T-cell (primary cell): ENCODE data around the gene CNGA2. TPM values are rescaled to one million over a fixed set of nuclear protein-coding genes. Genes with fewer than 3 reads are reported as not detected.
"Not testable (repeated sequence)": the region's sequence is repeated elsewhere in the genome, so short reads cannot be mapped to it uniquely, and the experiment has no call there.

Source experiments
- ATAC-seq, 4 experiments: fragments of 200-7000 bp in 3 of 4; fragments of 150-1000 bp in 1 of 4; cut with Tn5 transposase; replicated peaks in 1 of 4; 1 replicate in 3 of 4; 2 replicates in 1 of 4; pipeline ENCODE4 v1.10.0; 2021; ENCODE audit warnings: moderate library complexity in 3 of 4, mild to moderate bottlenecking in 2 of 4, moderate number of reproducible peaks in 1 of 4
- CTCF ChIA-PET, 2 donors: fragments of 300-600 bp; sonication (Branson Sonifier 250); formaldehyde crosslinking; loops; one replicate each; lab custom pipeline; 2022; ENCODE audit warnings: antibody characterized with exemption in 2 of 2; lab: Charles Lee
- POLR2A ChIA-PET, 2 donors: fragments of 300-600 bp; sonication (Branson Sonifier 250); formaldehyde crosslinking; loops; one replicate each; lab custom pipeline; 2022; ENCODE audit warnings: antibody characterized with exemption in 2 of 2; lab: Charles Lee
- DNase-seq, 35 experiments: peaks; one replicate each; pipeline versions ENCODE4 v3.0.0 to v3.0.0-alpha.2; 2013 to 2023
- H3K27ac ChIP-seq: one replicate; pipeline ENCODE4 v1.5.1; 2013; ENCODE audit warnings: low read length
- H3K27me3 ChIP-seq, 2 experiments: replicated peaks in 1 of 2; 1 replicate in 1 of 2; 2 replicates in 1 of 2; pipeline versions ENCODE4 v1.6.1 to v1.7.0; 2013; ENCODE audit warnings: low read length in 1 of 2, mixed read lengths in 1 of 2; ENCODE audit not compliant: control insufficient read depth in 2 of 2, insufficient read depth in 2 of 2; ENCODE audit errors: extremely low read depth in 1 of 2
- H3K36me3 ChIP-seq, 2 donors: 1 replicate in 1 of 2; 2 replicates in 1 of 2; pipeline versions ENCODE4 v1.6.1 to v1.7.0; 2013; ENCODE audit warnings: low read length in 1 of 2; ENCODE audit not compliant: control insufficient read depth in 2 of 2, insufficient read depth in 1 of 2; ENCODE audit errors: extremely low read depth in 1 of 2
- H3K4me1 ChIP-seq, 2 experiments: 1 replicate in 1 of 2; 2 replicates in 1 of 2; pipeline versions ENCODE4 v1.6.1 to v1.7.0; 2013; ENCODE audit warnings: low read length in 2 of 2, mixed read lengths in 1 of 2; ENCODE audit not compliant: insufficient read depth in 2 of 2, control insufficient read depth in 1 of 2; ENCODE audit errors: extremely low read depth in 1 of 2
- H3K4me3 ChIP-seq, 2 donors: 1 replicate in 1 of 2; 2 replicates in 1 of 2; pipeline versions ENCODE4 v1.5.1 to v1.7.0; 2013; ENCODE audit warnings: mild to moderate bottlenecking in 2 of 2, low read length in 1 of 2, moderate library complexity in 1 of 2; ENCODE audit not compliant: control insufficient read depth in 1 of 2; ENCODE audit errors: extremely low read depth in 1 of 2
- H3K9me3 ChIP-seq: 2 replicates; pipeline ENCODE4 v1.7.0; 2013
- H3K27ac Mint-ChIP-seq, 2 donors: one replicate each; pipeline ENCODE4 v1.8.0; 2020 to 2021; ENCODE audit warnings: mild to moderate bottlenecking in 2 of 2, mixed read lengths in 2 of 2
- H3K27me3 Mint-ChIP-seq, 2 donors: one replicate each; pipeline ENCODE4 v1.8.0; 2021 to 2022; ENCODE audit warnings: mixed read lengths in 2 of 2
- H3K36me3 Mint-ChIP-seq: one replicate; pipeline ENCODE4 v1.8.0; 2021; ENCODE audit warnings: mixed read lengths
- H3K4me1 Mint-ChIP-seq, 3 donors: one replicate each; pipeline ENCODE4 v1.8.0; 2020 to 2022; ENCODE audit warnings: mixed read lengths in 3 of 3, mild to moderate bottlenecking in 1 of 3
- H3K4me3 Mint-ChIP-seq, 3 donors: one replicate each; pipeline ENCODE4 v1.8.0; 2020 to 2022; ENCODE audit warnings: mild to moderate bottlenecking in 3 of 3, mixed read lengths in 3 of 3, moderate library complexity in 3 of 3
- H3K9me3 Mint-ChIP-seq, 3 donors: one replicate each; pipeline ENCODE4 v1.8.0; 2020 to 2022; ENCODE audit warnings: mixed read lengths in 3 of 3
- WGBS: methylation state at CpG from one replicate; pipeline ENCODE4 v1.1.5; 2013; ENCODE audit warnings: missing lambda C conversion rate; ENCODE audit not compliant: insufficient coverage; 5-methylcytosine and 5-hydroxymethylcytosine counted together
- total RNA-seq, 35 experiments: library from RNA in 6 of 35; stranded (reverse) in 6 of 35; fragments of 120-200 nt in 1 of 35; gene quantifications; one replicate each; pipeline versions ENCODE4 v1.2.1 to v1.2.4 and lab custom pipeline; 2013 to 2026

CNGA2 gene
- total RNA-seq, 5 donors from 2014 or later (not counting 1 experiment from before 2014, with no cell fraction given) = not detected

DNA sequence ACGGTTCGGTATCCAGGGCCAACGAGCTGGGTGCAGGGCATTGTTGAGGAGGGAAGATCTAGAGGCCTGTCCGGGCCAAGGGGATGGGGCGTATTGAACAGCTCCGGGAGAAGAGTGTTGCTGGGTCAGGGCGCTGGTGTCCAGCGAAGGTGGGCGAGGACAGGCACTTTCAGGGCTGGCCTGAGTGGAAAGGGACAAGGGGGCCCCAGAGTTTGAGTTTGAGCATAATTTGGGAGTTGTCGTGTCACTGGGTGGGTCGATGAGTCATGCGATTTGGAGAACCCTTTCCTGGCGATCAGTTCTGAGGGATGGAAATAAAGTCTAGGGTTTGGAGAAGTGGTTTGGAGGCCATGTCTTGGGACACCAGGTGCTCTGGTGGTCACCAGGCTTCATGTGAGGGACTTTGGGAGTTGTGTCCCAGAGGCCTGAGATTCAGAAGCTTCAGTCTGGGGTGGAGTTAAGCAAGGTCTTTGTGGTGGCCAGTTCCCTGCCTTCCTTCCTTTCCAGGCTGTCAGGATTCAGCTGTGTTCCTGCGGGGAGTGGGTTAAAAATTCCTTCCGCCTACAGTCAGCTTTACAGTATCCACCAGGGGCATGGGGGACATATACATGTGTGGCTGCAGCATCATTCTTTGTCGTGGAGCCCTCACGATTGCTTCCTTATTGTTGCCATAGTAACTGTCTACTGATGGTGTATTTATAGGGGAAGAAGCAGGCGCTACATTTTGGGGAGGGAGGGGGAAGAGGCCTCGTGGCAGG is 38.8 kb upstream of the CNGA2 start:
- POLR2A ChIA-PET = no interaction called here

DNA sequence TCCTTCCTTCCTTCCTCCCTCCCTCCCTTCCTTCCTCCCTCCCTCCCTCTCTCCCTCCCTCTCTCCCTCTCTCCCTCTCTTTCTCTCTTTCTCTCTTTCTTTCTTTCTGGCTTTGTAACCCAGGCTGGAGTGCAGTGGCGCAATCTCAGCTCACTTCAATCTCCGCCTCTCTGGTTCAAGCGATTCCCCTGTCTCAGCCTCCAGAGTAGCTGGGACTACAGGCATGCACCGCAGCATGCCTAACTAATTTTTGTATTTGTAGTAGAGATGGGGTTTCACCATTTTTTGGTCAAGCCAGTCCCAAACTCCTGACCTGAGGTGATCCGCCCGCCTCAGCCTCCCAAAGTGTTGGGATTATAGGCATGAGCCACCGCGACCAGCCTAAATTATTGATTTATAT is 37.5 kb upstream of the CNGA2 start:
- DNase-seq, H3K9me3 Mint-ChIP-seq, CTCF ChIA-PET, H3K4me1 ChIP-seq, H3K36me3 Mint-ChIP-seq, H3K27ac ChIP-seq, H3K27ac Mint-ChIP-seq, H3K4me3 ChIP-seq, H3K4me3 Mint-ChIP-seq, POLR2A ChIA-PET, H3K27me3 ChIP-seq, H3K36me3 ChIP-seq, ATAC-seq, H3K4me1 Mint-ChIP-seq, H3K9me3 ChIP-seq: not testable (repeated sequence)
- no CpG with 5 or more reads among the region's 8 CpGs for WGBS
- H3K27me3 Mint-ChIP-seq = peaks cover 19 to 31% of the 10 kb centered on the region in 2 donors

More for the DNA sequence above, 38.8 kb upstream of the CNGA2 start:
- H3K4me3 ChIP-seq = no peak overlapping the region
- WGBS = 21% methylated on average over 9 of the region's 19 CpGs
- no peak for ATAC-seq
- peaks cover 0 to 7% of the 10 kb centered on the region in 2 experiments for H3K27me3 ChIP-seq
- Mint-ChIP-seq H3K9me3 (no peaks in the 10 kb centered on the region), H3K27ac (no peak overlapping the region), H3K36me3 (no peaks in the 10 kb centered on the region), H3K4me1 (no peaks in the 10 kb centered on the region), H3K4me3 (no peak overlapping the region), H3K27me3 (peaks cover 16 to 31% of the 10 kb centered on the region in 2 donors)
- CTCF ChIA-PET = no interaction called here
- no peak for DNase-seq
- no peak overlapping the region for H3K27ac ChIP-seq
- no peaks in the 10 kb centered on the region for H3K36me3 ChIP-seq
- H3K9me3 ChIP-seq = no peaks in the 10 kb centered on the region
- H3K4me1 ChIP-seq = no peaks in the 10 kb centered on the region

DNA sequence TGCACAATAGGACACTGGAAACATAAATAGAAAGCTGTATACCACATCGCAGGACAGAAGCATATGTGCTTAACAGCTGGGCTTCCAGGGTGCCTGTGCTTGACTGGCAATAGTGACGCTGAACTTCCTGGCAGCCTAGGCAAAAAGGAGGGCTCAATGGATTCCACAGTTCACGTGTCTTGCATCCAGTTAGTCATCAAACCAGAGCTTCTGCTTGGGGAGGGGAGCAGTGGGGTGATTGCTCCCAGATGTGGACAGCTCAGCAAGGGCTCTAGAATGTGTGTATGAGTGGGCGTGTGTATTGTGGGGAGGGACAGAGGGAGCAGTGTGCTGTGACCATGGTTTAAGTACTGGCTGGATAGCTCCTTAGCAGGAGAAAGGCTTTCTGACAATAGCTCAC is 37.0 kb upstream of the CNGA2 start:
- ChIA-PET POLR2A (no interaction called here), CTCF (interaction anchor here in 1 of 2 donors (0.6 kb wide), 1 partner anchor 1016 kb away, joined by 4 read pairs; no protein-coding TSS in a partner anchor)
- Mint-ChIP-seq H3K4me3 (no peak overlapping the region), H3K36me3 (no peaks in the 10 kb centered on the region), H3K27ac (no peak overlapping the region), H3K9me3 (no peaks in the 10 kb centered on the region), H3K27me3 (peaks cover 21 to 31% of the 10 kb centered on the region in 2 donors), H3K4me1 (no peaks in the 10 kb centered on the region)
- H3K27me3 ChIP-seq = peaks cover 0 to 7% of the 10 kb centered on the region in 2 experiments
- no peak for ATAC-seq
- no peak overlapping the region for H3K27ac ChIP-seq
- DNase-seq = no peak
- H3K4me1 ChIP-seq = no peaks in the 10 kb centered on the region
- 95% methylated on average over 2 of the region's 4 CpGs for WGBS
- H3K4me3 ChIP-seq = no peak overlapping the region
- no peaks in the 10 kb centered on the region for H3K9me3 ChIP-seq
- H3K36me3 ChIP-seq = no peaks in the 10 kb centered on the region

DNA sequence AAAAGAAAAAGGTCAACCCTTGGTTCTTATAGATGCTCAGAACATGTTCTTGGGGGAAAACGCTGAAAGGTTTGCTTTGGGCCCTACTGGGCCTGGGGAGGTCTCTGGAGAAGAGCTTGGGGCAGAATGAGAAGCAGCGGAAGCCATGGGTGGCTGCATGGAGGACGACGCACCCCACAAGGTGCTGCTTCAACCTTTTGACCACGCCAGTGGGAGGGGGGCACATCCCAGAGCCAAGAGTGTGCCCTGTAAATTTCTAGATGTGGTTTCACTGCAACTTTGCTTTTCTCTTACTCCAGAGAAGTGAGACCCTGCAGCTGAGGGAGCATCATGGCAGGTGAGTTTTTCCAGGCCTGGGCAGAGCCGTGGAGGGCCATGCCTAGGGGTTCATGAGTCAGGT is 36.1 kb upstream of the CNGA2 start:
- CTCF ChIA-PET = no interaction called here

DNA sequence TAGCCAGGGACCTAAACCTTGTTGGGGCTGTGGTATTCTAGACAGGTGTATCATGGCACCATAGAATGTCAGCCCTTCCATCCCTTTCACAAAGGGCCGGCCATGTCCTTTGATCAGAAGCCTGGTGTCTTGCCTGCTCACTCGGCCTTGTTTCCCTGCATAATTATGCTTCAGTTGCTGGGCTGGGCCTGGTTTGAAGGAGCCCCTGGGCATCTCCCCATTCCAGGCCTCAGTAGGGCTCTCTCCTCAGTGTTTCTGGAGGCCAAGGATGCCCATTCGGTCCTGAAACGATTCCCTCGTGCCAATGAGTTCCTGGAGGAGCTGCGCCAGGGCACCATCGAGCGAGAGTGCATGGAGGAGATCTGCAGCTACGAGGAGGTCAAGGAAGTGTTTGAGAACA is 34.8 kb upstream of the CNGA2 start:
- H3K36me3 Mint-ChIP-seq = no peaks in the 10 kb centered on the region

More for the DNA sequence above, 36.1 kb upstream of the CNGA2 start:
- Mint-ChIP-seq H3K27me3 (peaks cover 25 to 26% of the 10 kb centered on the region in 2 donors), H3K4me3 (no peak overlapping the region), H3K27ac (no peak overlapping the region), H3K36me3 (no peaks in the 10 kb centered on the region), H3K4me1 (no peaks in the 10 kb centered on the region), H3K9me3 (no peaks in the 10 kb centered on the region)
- POLR2A ChIA-PET = no interaction called here
- H3K27me3 ChIP-seq = peaks cover 0 to 7% of the 10 kb centered on the region in 2 experiments
- no peak for DNase-seq
- no peak overlapping the region for H3K27ac ChIP-seq
- H3K9me3 ChIP-seq = no peaks in the 10 kb centered on the region
- ATAC-seq = no peak
- 80% methylated on average over 1 of the region's 6 CpGs for WGBS
- no peak overlapping the region for H3K4me3 ChIP-seq
- H3K36me3 ChIP-seq = no peaks in the 10 kb centered on the region
- no peaks in the 10 kb centered on the region for H3K4me1 ChIP-seq

DNA sequence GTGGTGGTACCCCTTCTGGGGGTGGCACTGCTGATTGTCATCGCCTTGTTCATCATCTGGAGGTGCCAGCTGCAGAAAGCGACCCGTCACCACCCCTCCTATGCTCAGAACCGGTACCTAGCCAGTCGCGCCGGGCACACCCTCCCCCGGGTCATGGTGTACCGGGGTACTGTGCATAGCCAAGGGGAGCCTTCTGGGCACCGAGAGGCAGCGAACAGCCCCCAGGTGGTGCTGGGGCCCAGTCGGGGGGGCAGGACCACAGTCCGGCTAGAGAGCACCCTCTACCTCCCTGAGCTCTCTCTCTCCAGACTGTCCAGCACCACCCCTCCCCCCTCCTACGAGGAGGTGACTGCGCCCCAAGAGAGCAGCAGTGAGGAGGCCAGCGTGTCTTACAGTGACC is 34.0 kb upstream of the CNGA2 start:
- Histone ChIP-seq H3K36me3 (no peaks in the 10 kb centered on the region), H3K4me3 (no peak overlapping the region), H3K27ac (no peak overlapping the region), H3K9me3 (no peaks in the 10 kb centered on the region), H3K4me1 (no peaks in the 10 kb centered on the region), H3K27me3 (peaks cover 0 to 2% of the 10 kb centered on the region in 2 experiments)
- no peaks in the 10 kb centered on the region for H3K36me3 Mint-ChIP-seq
- no peaks in the 10 kb centered on the region for H3K4me1 Mint-ChIP-seq
- H3K4me3 Mint-ChIP-seq = no peak overlapping the region
- no peaks in the 10 kb centered on the region for H3K9me3 Mint-ChIP-seq
- ChIA-PET CTCF (no interaction called here), POLR2A (no interaction called here)
- ATAC-seq (no peak), DNase-seq (no peak)
- no peak overlapping the region for H3K27ac Mint-ChIP-seq
- WGBS = no CpG with 5 or more reads among the region's 16 CpGs
- H3K27me3 Mint-ChIP-seq = peaks cover 16 to 28% of the 10 kb centered on the region in 2 donors

More for the DNA sequence above, 34.8 kb upstream of the CNGA2 start:
- Mint-ChIP-seq H3K9me3 (no peaks in the 10 kb centered on the region), H3K27me3 (peaks cover 19 to 31% of the 10 kb centered on the region in 2 donors), H3K27ac (no peak overlapping the region), H3K4me3 (no peak overlapping the region), H3K4me1 (no peaks in the 10 kb centered on the region)
- Histone ChIP-seq H3K4me3 (no peak overlapping the region), H3K27me3 (peaks cover 0 to 5% of the 10 kb centered on the region in 2 experiments), H3K27ac (no peak overlapping the region), H3K36me3 (no peaks in the 10 kb centered on the region), H3K9me3 (no peaks in the 10 kb centered on the region), H3K4me1 (no peaks in the 10 kb centered on the region)
- WGBS = 92% methylated on average over 4 of the region's 9 CpGs
- ATAC-seq = no peak
- POLR2A ChIA-PET = no interaction called here
- DNase-seq = no peak
- CTCF ChIA-PET = no interaction called here
